ENCODE measurements around the gene PKDREJ. TPM values are rescaled to one million over a fixed set of nuclear protein-coding genes. Genes with fewer than 3 reads are reported as not detected.

Gene PKDREJ
- total RNA-seq, 1 experiment from 2014 or later: 0.07 TPM

GRCh38 chr22:46219636-46220035 lies 43.5 kb downstream of the PKDREJ start:
- no peaks in the 10 kb centered on the region for H3K36me3 ChIP-seq (replicated peaks; ENCODE audit: control insufficient read depth, insufficient read depth, low read length)
- no peaks in the 10 kb centered on the region for H3K27me3 ChIP-seq (ENCODE audit: control insufficient read depth, insufficient read depth, low read length)
- no peak overlapping the region for H3K4me3 ChIP-seq (ENCODE audit: insufficient read depth, low read depth, low read length)
- DNase-seq: no peak

- Histone ChIP-seq H3K36me3 (replicated peaks; ENCODE audit: control insufficient read depth, insufficient read depth, low read length) (no peaks in the 10 kb centered on the region), H3K27me3 (ENCODE audit: control insufficient read depth, insufficient read depth, low read length) (no peaks in the 10 kb centered on the region)
- DNase-seq: no peak
Measured at GRCh38 chr22:46214616-46215015, 48.5 kb downstream of the PKDREJ start.

GRCh38 chr22:46214149-46214548 lies 49.0 kb downstream of the PKDREJ start:
- Histone ChIP-seq H3K27me3 (ENCODE audit: control insufficient read depth, insufficient read depth, low read length) (no peaks in the 10 kb centered on the region), H3K4me3 (ENCODE audit: insufficient read depth, low read depth, low read length) (no peak overlapping the region), H3K36me3 (replicated peaks; ENCODE audit: control insufficient read depth, insufficient read depth, low read length) (no peaks in the 10 kb centered on the region)
- DNase-seq: no peak

More at GRCh38 chr22:46214616-46215015, 48.5 kb downstream of the PKDREJ start:
- no peak overlapping the region for H3K4me3 ChIP-seq (ENCODE audit: insufficient read depth, low read depth, low read length)

GRCh38 chr22:46213052-46213451 lies 50.1 kb downstream of the PKDREJ start:
- Histone ChIP-seq H3K4me3 (ENCODE audit: insufficient read depth, low read depth, low read length) (no peak overlapping the region), H3K27me3 (ENCODE audit: control insufficient read depth, insufficient read depth, low read length) (no peaks in the 10 kb centered on the region), H3K36me3 (replicated peaks; ENCODE audit: control insufficient read depth, insufficient read depth, low read length) (no peaks in the 10 kb centered on the region)
- no peak for DNase-seq

GRCh38 chr22:46212195-46212594 lies 50.9 kb downstream of the PKDREJ start:
- no peak for DNase-seq
- Histone ChIP-seq H3K4me3 (ENCODE audit: insufficient read depth, low read depth, low read length) (no peak overlapping the region), H3K27me3 (ENCODE audit: control insufficient read depth, insufficient read depth, low read length) (no peaks in the 10 kb centered on the region), H3K36me3 (replicated peaks; ENCODE audit: control insufficient read depth, insufficient read depth, low read length) (no peaks in the 10 kb centered on the region)

- Histone ChIP-seq H3K36me3 (replicated peaks; ENCODE audit: control insufficient read depth, insufficient read depth, low read length) (no peaks in the 10 kb centered on the region), H3K4me3 (ENCODE audit: insufficient read depth, low read depth, low read length) (no peak overlapping the region), H3K27me3 (ENCODE audit: control insufficient read depth, insufficient read depth, low read length) (no peaks in the 10 kb centered on the region)
- no peak for DNase-seq
Measured at GRCh38 chr22:46209262-46209661, 53.9 kb downstream of the PKDREJ start.

Other genes starting within 250 kb of the PKDREJ start
- gene PPARA, start 112.8 kb downstream of the PKDREJ start, total RNA-seq (2014; rRNA removed; shearing (Covaris generic)): 1.2 and 7.8 TPM in 2 replicates
- gene CDPF1, start 13.1 kb downstream of the PKDREJ start, total RNA-seq (2014; rRNA removed; shearing (Covaris generic)): 24.5 and 29.3 TPM in 2 replicates
- 21.8 and 24.0 TPM in 2 replicates for gene TTC38, start 4.7 kb upstream of the PKDREJ start, total RNA-seq (2014; rRNA removed; shearing (Covaris generic))
- gene GTSE1, start 33.5 kb upstream of the PKDREJ start, total RNA-seq (2014; rRNA removed; shearing (Covaris generic)): 38.8 and 42.9 TPM in 2 replicates
- 72.9 and 76.2 TPM in 2 replicates for gene TRMU, start 72.4 kb upstream of the PKDREJ start, total RNA-seq (2014; rRNA removed; shearing (Covaris generic))